Astrocyte (in vitro differentiated cells and primary cell): ENCODE results near the gene AMN. TPM values are rescaled to one million over a fixed set of nuclear protein-coding genes. Genes with fewer than 3 reads are reported as not detected.

Experiments used
- DNase-seq: peaks from one replicate; pipeline ENCODE4 v3.0.0-alpha.2; 2010; ENCODE audit warnings: low read depth
- FAIRE-seq: peaks from 2 replicates; lab custom pipeline; 2011; peaks lifted over from hg19 to GRCh38; lab: Jason Lieb, UNC
- H2AFZ ChIP-seq: 2 replicates; pipeline ENCODE4 v1.6.0; 2012; ENCODE audit warnings: low read depth, low read length, inconsistent platforms
- H3K27ac ChIP-seq: 2 replicates; pipeline ENCODE4 v1.5.1; 2011; ENCODE audit warnings: low read depth, low read length, inconsistent platforms
- H3K27me3 ChIP-seq: 2 replicates; pipeline ENCODE4 v1.6.0; 2011; ENCODE audit warnings: low read length, inconsistent platforms; ENCODE audit not compliant: insufficient read depth
- H3K36me3 ChIP-seq: 2 replicates; pipeline ENCODE4 v1.5.1; 2011; ENCODE audit warnings: low read length, inconsistent platforms; ENCODE audit not compliant: insufficient read depth
- H3K4me1 ChIP-seq: 2 replicates; pipeline ENCODE4 v1.5.1; 2011; ENCODE audit warnings: low read length, inconsistent platforms; ENCODE audit not compliant: insufficient read depth
- H3K4me2 ChIP-seq: 2 replicates; pipeline ENCODE4 v1.6.0; 2012; ENCODE audit warnings: low read length, inconsistent platforms
- H3K4me3 ChIP-seq: 2 replicates; pipeline ENCODE4 v1.5.1; 2011; ENCODE audit warnings: low read depth, mild to moderate bottlenecking, low read length, inconsistent platforms; ENCODE audit not compliant: insufficient read depth
- H3K79me2 ChIP-seq: 2 replicates; pipeline ENCODE4 v1.6.0; 2012; ENCODE audit warnings: mild to moderate bottlenecking, low read length, inconsistent platforms; ENCODE audit not compliant: insufficient read depth
- H3K9ac ChIP-seq: 2 replicates; pipeline ENCODE4 v1.6.0; 2012; ENCODE audit warnings: mild to moderate bottlenecking, low read length, inconsistent platforms
- H3K9me3 ChIP-seq: 2 replicates; pipeline ENCODE4 v1.5.1; 2012; ENCODE audit warnings: low read depth, mild to moderate bottlenecking, low read length, inconsistent platforms; ENCODE audit not compliant: insufficient read depth
- H4K20me1 ChIP-seq: 2 replicates; pipeline ENCODE4 v1.6.0; 2012; ENCODE audit warnings: low read length, inconsistent platforms; ENCODE audit not compliant: insufficient read depth
- H3K27ac Mint-ChIP-seq: one replicate; pipeline ENCODE4 v1.8.0; 2021; ENCODE audit warnings: mild to moderate bottlenecking, mixed read lengths; ENCODE audit not compliant: unreplicated experiment
- H3K27me3 Mint-ChIP-seq: one replicate; pipeline ENCODE4 v1.8.0; 2021; ENCODE audit warnings: low read depth, mixed read lengths; ENCODE audit not compliant: unreplicated experiment
- H3K36me3 Mint-ChIP-seq: one replicate; pipeline ENCODE4 v1.8.0; 2021; ENCODE audit warnings: low read depth, mixed read lengths; ENCODE audit not compliant: unreplicated experiment
- H3K4me1 Mint-ChIP-seq: one replicate; pipeline ENCODE4 v1.8.0; 2021; ENCODE audit warnings: low read depth, mixed read lengths; ENCODE audit not compliant: unreplicated experiment
- H3K4me3 Mint-ChIP-seq: one replicate; pipeline ENCODE4 v1.8.0; 2021; ENCODE audit warnings: mild to moderate bottlenecking, moderate library complexity, mixed read lengths; ENCODE audit not compliant: unreplicated experiment
- H3K9me3 Mint-ChIP-seq: one replicate; pipeline ENCODE4 v1.8.0; 2021; ENCODE audit warnings: mild to moderate bottlenecking, mixed read lengths; ENCODE audit not compliant: unreplicated experiment
- CTCF ChIP-seq: IDR thresholded peaks from 2 replicates; pipeline ENCODE4 v1.5.1; 2011; ENCODE audit warnings: low read depth, mild to moderate bottlenecking, inconsistent platforms, low read length, moderate library complexity; ENCODE audit not compliant: insufficient read depth
- EZH2 ChIP-seq: IDR thresholded peaks from 2 replicates; pipeline ENCODE4 v1.6.1; 2012; ENCODE audit warnings: mild to moderate bottlenecking, low read length, inconsistent platforms; ENCODE audit not compliant: insufficient read depth
- total RNA-seq: library from RNA; stranded (reverse); gene quantifications from 2 replicates; pipeline ENCODE4 v1.2.1, GENCODE V29; 2021

Gene AMN
- total RNA-seq, 1 donor from 2014 or later, result 2.0 TPM

GRCh38 chr14:102918438-102918837 is 4.0 kb upstream of the AMN start:
- Histone ChIP-seq H3K4me1 (peaks cover 3% of the 10 kb centered on the region), H3K9ac (no peak overlapping the region), H3K4me3 (no peak overlapping the region), H3K9me3 (peaks cover 5% of the 10 kb centered on the region), H2AFZ (no peak overlapping the region), H3K27ac (no peak overlapping the region), H3K79me2 (no peaks in the 10 kb centered on the region), H4K20me1 (peaks cover 4% of the 10 kb centered on the region), H3K4me2 (no peak overlapping the region), H3K27me3 (peaks cover 15% of the 10 kb centered on the region), H3K36me3 (no peaks in the 10 kb centered on the region)
- no peak for FAIRE-seq
- H3K9me3 Mint-ChIP-seq, result no peaks in the 10 kb centered on the region
- H3K4me1 Mint-ChIP-seq, result no peaks in the 10 kb centered on the region
- H3K36me3 Mint-ChIP-seq, result peaks cover 4% of the 10 kb centered on the region
- H3K27ac Mint-ChIP-seq, result no peak overlapping the region
- TF ChIP-seq CTCF, result no peak
- TF ChIP-seq EZH2, result no peak
- H3K4me3 Mint-ChIP-seq, result no peak overlapping the region
- H3K27me3 Mint-ChIP-seq, result peaks cover 5% of the 10 kb centered on the region
- no peak for DNase-seq

- Histone ChIP-seq H3K9ac (no peak overlapping the region), H3K4me2 (no peak overlapping the region), H3K79me2 (no peaks in the 10 kb centered on the region), H3K36me3 (no peaks in the 10 kb centered on the region), H3K4me3 (no peak overlapping the region), H3K27me3 (peaks cover 33% of the 10 kb centered on the region), H3K27ac (no peak overlapping the region), H4K20me1 (peaks cover 8% of the 10 kb centered on the region), H3K4me1 (peaks cover 5% of the 10 kb centered on the region), H2AFZ (no peak overlapping the region), H3K9me3 (peaks cover 5% of the 10 kb centered on the region)
- no peak overlapping the region for H3K27ac Mint-ChIP-seq
- DNase-seq (no peak), FAIRE-seq (no peak)
- no peaks in the 10 kb centered on the region for H3K4me1 Mint-ChIP-seq
- peaks cover 4% of the 10 kb centered on the region for H3K36me3 Mint-ChIP-seq
- H3K27me3 Mint-ChIP-seq, result peaks cover 13% of the 10 kb centered on the region
- no peak overlapping the region for H3K4me3 Mint-ChIP-seq
- TF ChIP-seq CTCF (no peak), EZH2 (no peak)
- H3K9me3 Mint-ChIP-seq, result no peaks in the 10 kb centered on the region
These were observed 2.0 kb upstream of the AMN start for GRCh38 chr14:102920273-102920997.

GRCh38 chr14:102920998-102921304 is 1.5 kb upstream of the AMN start:
- TF ChIP-seq EZH2 (no peak), CTCF (no peak)
- DNase-seq (no peak), FAIRE-seq (no peak)
- peaks cover 8% of the 10 kb centered on the region for H4K20me1 ChIP-seq
- peaks cover 5% of the 10 kb centered on the region for H3K9me3 ChIP-seq
- H3K79me2 ChIP-seq, result no peaks in the 10 kb centered on the region
- no peak overlapping the region for H3K9ac ChIP-seq
- H3K36me3 ChIP-seq, result no peaks in the 10 kb centered on the region
- peaks cover 34% of the 10 kb centered on the region for H3K27me3 ChIP-seq
- Mint-ChIP-seq H3K36me3 (peaks cover under 1% of the 10 kb centered on the region), H3K9me3 (no peaks in the 10 kb centered on the region), H3K27me3 (peaks cover 14% of the 10 kb centered on the region), H3K4me3 (no peak overlapping the region), H3K4me1 (no peaks in the 10 kb centered on the region), H3K27ac (no peak overlapping the region)
- no peak overlapping the region for H3K4me3 ChIP-seq
- H2AFZ ChIP-seq, result no peak overlapping the region
- peaks cover 5% of the 10 kb centered on the region for H3K4me1 ChIP-seq
- H3K4me2 ChIP-seq, result no peak overlapping the region
- H3K27ac ChIP-seq, result no peak overlapping the region
